Activated CD4-positive, alpha-beta T cell treated with anti-CD3 and anti-CD28 coated beads, Interleukin-10, Interleukin-2, amounts not matched to agents 100 ng/mL and 50 ng/mL, durations not matched to agents 16 hours and 8 hours (primary cell): ENCODE measurements around the gene ASAP2.

ENCODE experiments used
- DNase-seq: peaks from one replicate; pipeline ENCODE4 v3.0.0-alpha.2; 2020

ASAP2 gene

GRCh38 chr2:9359463-9359862 lies 152.9 kb downstream of the ASAP2 start:
- no peak for DNase-seq

GRCh38 chr2:9360110-9360509 lies 153.5 kb downstream of the ASAP2 start:
- DNase-seq: no peak

GRCh38 chr2:9360701-9361100 lies 154.1 kb downstream of the ASAP2 start:
- DNase-seq: no peak

GRCh38 chr2:9364373-9364772 lies 157.8 kb downstream of the ASAP2 start:
- DNase-seq: no peak

- no peak for DNase-seq
Observed at GRCh38 chr2:9364791-9365497, 158.3 kb downstream of the ASAP2 start.

- no peak for DNase-seq
Observed at GRCh38 chr2:9365498-9366019, 158.9 kb downstream of the ASAP2 start.

GRCh38 chr2:9366026-9366425 lies 159.4 kb downstream of the ASAP2 start:
- no peak for DNase-seq

GRCh38 chr2:9370746-9371145 lies 164.1 kb downstream of the ASAP2 start:
- no peak for DNase-seq

GRCh38 chr2:9373047-9373446 lies 166.4 kb downstream of the ASAP2 start:
- no peak for DNase-seq

- no peak for DNase-seq
Observed at GRCh38 chr2:9373476-9373875, 166.9 kb downstream of the ASAP2 start.

GRCh38 chr2:9374071-9374730 lies 167.6 kb downstream of the ASAP2 start:
- no peak for DNase-seq

- DNase-seq: no peak
Observed at GRCh38 chr2:9375857-9376428, 169.3 kb downstream of the ASAP2 start.

- no peak for DNase-seq
Observed at GRCh38 chr2:9377461-9378097, 171.0 kb downstream of the ASAP2 start.

- no peak for DNase-seq
Observed at GRCh38 chr2:9378433-9379390, 172.1 kb downstream of the ASAP2 start.

- DNase-seq: no peak
Observed at GRCh38 chr2:9379391-9379755, 172.8 kb downstream of the ASAP2 start.

- DNase-seq: no peak
Observed at GRCh38 chr2:9380702-9381628, 174.4 kb downstream of the ASAP2 start.

GRCh38 chr2:9382604-9383235 lies 176.1 kb downstream of the ASAP2 start:
- no peak for DNase-seq

GRCh38 chr2:9384521-9384920 lies 177.9 kb downstream of the ASAP2 start:
- no peak for DNase-seq

- no peak for DNase-seq
Observed at GRCh38 chr2:9385841-9386240, 179.2 kb downstream of the ASAP2 start.

GRCh38 chr2:9388199-9388681 lies 181.6 kb downstream of the ASAP2 start:
- no peak for DNase-seq
